H1 (cell line): ENCODE data around the gene ATM. TPM values are rescaled to one million over a fixed set of nuclear protein-coding genes. Genes with fewer than 3 reads are reported as not detected.

Source experiments
- CTCF ChIA-PET: fragments of 300-600 bp; sonication (Branson Sonifier 250); formaldehyde crosslinking; loops from one replicate; lab custom pipeline; 2021; ENCODE audit not compliant: partially characterized antibody; lab: Charles Lee
- POLR2A ChIA-PET: fragments of 300-600 bp; sonication (Branson Sonifier 250); formaldehyde crosslinking; loops from one replicate; lab custom pipeline; 2021; ENCODE audit warnings: inconsistent platforms; ENCODE audit not compliant: partially characterized antibody; lab: Charles Lee
- DNase-seq, 2 experiments: peaks; one replicate each; pipeline versions ENCODE4 v3.0.0 to v3.0.0-alpha.2; 2010 to 2022; ENCODE audit warnings: low spot score in 2 of 2, low read depth in 1 of 2, mixed read lengths in 1 of 2
- FAIRE-seq: peaks from 2 replicates; lab custom pipeline; 2011; peaks lifted over from hg19 to GRCh38; lab: Jason Lieb, UNC
- H2AFZ ChIP-seq: 2 replicates; pipeline ENCODE4 v1.8.1; 2012; ENCODE audit warnings: low read length, inconsistent platforms
- H2AK5ac ChIP-seq: 2 replicates; pipeline ENCODE4 v1.6.1; 2013; ENCODE audit warnings: low read depth, low read length
- H2BK120ac ChIP-seq: replicated peaks from 2 replicates; pipeline ENCODE3; 2013; ENCODE audit warnings: low read depth, low read length, inconsistent platforms
- H2BK12ac ChIP-seq: 2 replicates; pipeline ENCODE4 v1.6.1; 2013; ENCODE audit warnings: low read depth, low read length
- H2BK15ac ChIP-seq: 2 replicates; pipeline ENCODE4 v1.6.1; 2013; ENCODE audit warnings: low read length
- H2BK20ac ChIP-seq: 2 replicates; pipeline ENCODE4 v1.6.1; 2013; ENCODE audit warnings: low read length
- H2BK5ac ChIP-seq: 2 replicates; pipeline ENCODE4 v1.6.1; 2013; ENCODE audit warnings: low read depth, low read length
- H3K14ac ChIP-seq: 2 replicates; pipeline ENCODE4 v1.6.1; 2013; ENCODE audit warnings: inconsistent platforms; ENCODE audit not compliant: insufficient read length
- H3K18ac ChIP-seq: 2 replicates; pipeline ENCODE4 v1.6.1; 2013; ENCODE audit warnings: low read length; ENCODE audit errors: extremely low read depth
- H3K23ac ChIP-seq: 2 replicates; pipeline ENCODE4 v1.6.1; 2013; ENCODE audit warnings: inconsistent platforms; ENCODE audit not compliant: insufficient read length
- H3K23me2 ChIP-seq: 2 replicates; pipeline ENCODE4 v1.6.1; 2013; ENCODE audit warnings: low read depth, low read length
- H3K27ac ChIP-seq: 2 replicates; pipeline ENCODE4 v1.6.1; 2011; ENCODE audit warnings: low read depth, low read length, inconsistent platforms
- H3K27me3 ChIP-seq, 4 experiments: replicated peaks in 1 of 4; 1 replicate in 1 of 4; 2 replicates in 3 of 4; pipeline versions ENCODE4 v1.6.1 to v1.8.1; 2011 to 2013; ENCODE audit warnings: low read length in 3 of 4, mild to moderate bottlenecking in 3 of 4, inconsistent platforms in 2 of 4, mixed read lengths in 2 of 4, moderate library complexity in 1 of 4; ENCODE audit not compliant: control insufficient read depth in 3 of 4, insufficient read depth in 3 of 4; ENCODE audit errors: extremely low read depth in 1 of 4
- H3K36me3 ChIP-seq, 4 experiments: 2 replicates each; pipeline versions ENCODE4 v1.6.1 to v1.8.1; 2011 to 2013; ENCODE audit warnings: mild to moderate bottlenecking in 4 of 4, low read length in 3 of 4, moderate library complexity in 2 of 4, control low read depth in 1 of 4, inconsistent platforms in 1 of 4; ENCODE audit not compliant: insufficient read depth in 4 of 4, control insufficient read depth in 2 of 4
- H3K4ac ChIP-seq: replicated peaks from 2 replicates; pipeline ENCODE3; 2013; ENCODE audit warnings: low read length, low read depth, mixed read lengths, inconsistent platforms; ENCODE audit not compliant: insufficient read length
- H3K4me1 ChIP-seq, 4 experiments: replicated peaks in 1 of 4; 1 replicate in 1 of 4; 2 replicates in 3 of 4; pipeline versions ENCODE4 v1.6.1 to v1.8.1; 2011 to 2013; ENCODE audit warnings: low read length in 3 of 4, inconsistent platforms in 2 of 4, mixed read lengths in 1 of 4; ENCODE audit not compliant: insufficient read depth in 4 of 4, control insufficient read depth in 3 of 4
- H3K4me2 ChIP-seq, 2 experiments: 2 replicates each; pipeline versions ENCODE4 v1.6.1 to v1.8.1; 2011 to 2013; ENCODE audit warnings: low read depth in 2 of 2, low read length in 2 of 2, control low read depth in 1 of 2, inconsistent platforms in 1 of 2, mild to moderate bottlenecking in 1 of 2; ENCODE audit not compliant: insufficient read depth in 1 of 2
- H3K4me3 ChIP-seq, 4 experiments: fragments of 200-600, 300-600 bp in 1 of 4; sonication (generic), shearing (Covaris generic), sonication (Bioruptor Twin) in 1 of 4; 2 replicates each; pipeline versions ENCODE4 v1.5.1 to v1.8.1; 2011 to 2016; ENCODE audit warnings: low read length in 4 of 4, low read depth in 3 of 4, control low read depth in 2 of 4, inconsistent platforms in 2 of 4, mild to moderate bottlenecking in 2 of 4, mixed read lengths in 1 of 4, moderate library complexity in 1 of 4; ENCODE audit not compliant: insufficient read depth in 2 of 4; ENCODE audit errors: extremely low read depth in 1 of 4
- H3K56ac ChIP-seq: replicated peaks from 2 replicates; pipeline ENCODE3; 2013; ENCODE audit warnings: low read depth, mild to moderate bottlenecking, mixed read lengths, low read length, inconsistent platforms; ENCODE audit not compliant: insufficient read length
- H3K79me1 ChIP-seq: 2 replicates; pipeline ENCODE4 v1.6.1; 2013; ENCODE audit warnings: low read depth, low read length, control low read depth
- H3K79me2 ChIP-seq, 2 experiments: 2 replicates each; pipeline versions ENCODE4 v1.6.1 to v1.8.1; 2012 to 2013; ENCODE audit warnings: low read length in 2 of 2, mild to moderate bottlenecking in 2 of 2, inconsistent platforms in 1 of 2; ENCODE audit not compliant: insufficient read depth in 2 of 2, control insufficient read depth in 1 of 2
- H3K9ac ChIP-seq, 4 experiments: replicated peaks in 1 of 4; 1 replicate in 1 of 4; 2 replicates in 3 of 4; pipeline versions ENCODE4 v1.6.1 to v1.8.1; 2011 to 2013; ENCODE audit warnings: low read depth in 3 of 4, low read length in 3 of 4, control low read depth in 2 of 4, mild to moderate bottlenecking in 2 of 4, moderate library complexity in 2 of 4, inconsistent platforms in 1 of 4; ENCODE audit errors: extremely low read depth in 1 of 4
- H3K9me3 ChIP-seq, 2 experiments: 2 replicates each; pipeline versions ENCODE4 v1.6.1 to v1.8.1; 2012 to 2013; ENCODE audit warnings: mild to moderate bottlenecking in 2 of 2, moderate library complexity in 2 of 2, control low read depth in 1 of 2, inconsistent platforms in 1 of 2, low read depth in 1 of 2, low read length in 1 of 2, mixed read lengths in 1 of 2; ENCODE audit not compliant: insufficient read depth in 2 of 2
- H4K20me1 ChIP-seq, 2 experiments: replicated peaks in 1 of 2; 2 replicates each; pipeline versions ENCODE3 to v1.8.1; 2011 to 2013; ENCODE audit warnings: inconsistent platforms in 2 of 2, low read length in 2 of 2, mild to moderate bottlenecking in 1 of 2; ENCODE audit not compliant: insufficient read depth in 2 of 2, control insufficient read depth in 1 of 2
- H4K5ac ChIP-seq: 2 replicates; pipeline ENCODE4 v1.6.1; 2013; ENCODE audit warnings: low read length, low read depth, mixed read lengths, inconsistent platforms; ENCODE audit not compliant: insufficient read length
- H4K8ac ChIP-seq: 2 replicates; pipeline ENCODE4 v1.8.0; 2013; ENCODE audit warnings: mild to moderate bottlenecking, moderate library complexity, low read length, inconsistent platforms; ENCODE audit not compliant: insufficient read depth; ENCODE audit errors: extremely low read depth
- H4K91ac ChIP-seq: replicated peaks from 2 replicates; pipeline ENCODE3; 2013; ENCODE audit warnings: low read length, mixed read lengths, inconsistent platforms; ENCODE audit not compliant: insufficient read length
- CBX8 ChIP-seq: fragments of 300-800, 300-1000 bp; sonication (generic); IDR thresholded peaks from 2 replicates; pipeline ENCODE4 v1.7.1; 2016; ENCODE audit warnings: low read depth, low read length, borderline replicate concordance
- GABPA ChIP-seq: IDR thresholded peaks from 2 replicates; pipeline ENCODE4 v1.6.1; 2011; ENCODE audit warnings: mild to moderate bottlenecking, low read length, moderate library complexity, borderline replicate concordance; ENCODE audit not compliant: insufficient read depth
- HDAC6 ChIP-seq: IDR thresholded peaks from one replicate; pipeline ENCODE4 v1.7.1; 2012; ENCODE audit warnings: low read depth, mild to moderate bottlenecking, inconsistent platforms, low read length, moderate library complexity
- JUN ChIP-seq: IDR thresholded peaks from 2 replicates; pipeline ENCODE4 v1.6.1; 2011; ENCODE audit warnings: low read depth, mild to moderate bottlenecking, improper control_type of control experiment, low read length
- KDM1A ChIP-seq: fragments of 200-600, 300-600 bp; sonication (generic); IDR thresholded peaks from 2 replicates; pipeline ENCODE4 v1.7.1; 2016; ENCODE audit warnings: mild to moderate bottlenecking, low read length, borderline replicate concordance
- MAFK ChIP-seq: IDR thresholded peaks from 2 replicates; pipeline ENCODE4 v1.6.1; 2012; ENCODE audit warnings: low read depth, mild to moderate bottlenecking, improper control_type of control experiment, low read length
- NRF1 ChIP-seq: IDR thresholded peaks from 2 replicates; pipeline ENCODE4 v1.6.1; 2011; ENCODE audit warnings: mild to moderate bottlenecking, low read depth, low read length, improper control_type of control experiment
- POLR2A ChIP-seq, 2 experiments: IDR thresholded peaks; 1 replicate in 1 of 2; 2 replicates in 1 of 2; pipeline ENCODE4 v1.6.1; 2011; ENCODE audit warnings: low read depth in 2 of 2, low read length in 2 of 2, mild to moderate bottlenecking in 2 of 2; ENCODE audit errors: control extremely low read depth in 1 of 2
- POLR2AphosphoS5 ChIP-seq: IDR thresholded peaks from 2 replicates; pipeline ENCODE4 v1.6.1; 2011; ENCODE audit warnings: low read depth, low read length
- RAD21 ChIP-seq, 2 experiments: IDR thresholded peaks in 1 of 2; conservative IDR thresholded peaks in 1 of 2; 2 replicates each; pipeline ENCODE4 v1.6.1; 2011; ENCODE audit warnings: low read depth in 2 of 2, low read length in 2 of 2, improper control_type of control experiment in 1 of 2, inconsistent platforms in 1 of 2, mild to moderate bottlenecking in 1 of 2, moderate library complexity in 1 of 2
- RBBP5 ChIP-seq: IDR thresholded peaks from 2 replicates; pipeline ENCODE4 v1.7.1; 2012; ENCODE audit warnings: low read depth, mild to moderate bottlenecking, inconsistent platforms, low read length, moderate library complexity, borderline replicate concordance
- SP1 ChIP-seq: IDR thresholded peaks from 2 replicates; pipeline ENCODE4 v1.6.1; 2011; ENCODE audit warnings: low read depth, low read length
- SUZ12 ChIP-seq: fragments of 200-600 bp; sonication (generic); IDR thresholded peaks from 2 replicates; pipeline ENCODE4 v1.6.1; 2012; ENCODE audit warnings: mild to moderate bottlenecking, inconsistent platforms, low read length, moderate library complexity, mixed read lengths
- ZNF274 ChIP-seq: IDR thresholded peaks from 2 replicates; pipeline ENCODE4 v1.7.0; 2012; ENCODE audit warnings: low read length, borderline replicate concordance; ENCODE audit errors: extremely low read depth
- WGBS, 2 experiments: shearing (Covaris generic) in 1 of 2; methylation state at CpG; one replicate each; pipeline versions ENCODE4 v1.1.6 to v1.1.7; 2013 to 2015; ENCODE audit warnings: low lambda C conversion rate in 2 of 2, mixed read lengths in 2 of 2, inconsistent platforms in 1 of 2, low coverage in 1 of 2, missing lambda C conversion rate in 1 of 2; ENCODE audit not compliant: insufficient replicate concordance in 2 of 2, insufficient coverage in 1 of 2, insufficient read length in 1 of 2; ENCODE audit errors: extremely low coverage in 1 of 2, missing lambda C conversion rate in 1 of 2; 5-methylcytosine and 5-hydroxymethylcytosine counted together
- polyA plus RNA-seq, 7 experiments: library from polyadenylated mRNA; depleted of rRNA in 3 of 7; stranded (reverse) in 5 of 7; unstranded in 2 of 7; fragments of >200 nt in 5 of 7; fragments of 200-250 nt in 2 of 7; gene quantifications; 1 replicate in 5 of 7; 2 replicates in 1 of 7; 4 replicates in 1 of 7; pipeline versions ENCODE4 v1.2.1 to v1.2.3, GENCODE V29; 2011 to 2013; ENCODE audit warnings: missing spikeins in 2 of 7, mixed read lengths in 2 of 7
- total RNA-seq: library from RNA; stranded (reverse); fragmentation: NEBNext Ultra II Directional; extraction: Animal tissue kit (Norgen Biotek cat#: 25700); gene quantifications from 2 replicates; pipeline ENCODE4 v1.2.1, GENCODE V29; 2021

Gene ATM
- total and polyA plus RNA-seq, 2 of the 8 experiments (the other 6 are each of a cell fraction or from before 2014, with no cell fraction given): 14.9 to 55.4 TPM

- H2BK5ac ChIP-seq: no peak overlapping the region
- FAIRE-seq: no peak
- H3K14ac ChIP-seq: no peak overlapping the region
- ChIA-PET POLR2A (interaction anchor here (0.8 to 3.3 kb wide), 5 partner anchors 9 to 24 kb away, joined by 4 to 17 read pairs (median 7); partner anchors contain the start of genes ATM and NPAT), CTCF (interaction anchor here (1.1 to 1.4 kb wide), 2 partner anchors 11 to 25 kb away, joined by 4 to 6 read pairs; no protein-coding TSS in a partner anchor)
- H3K9ac ChIP-seq: no peak overlapping the region
- no peaks in the 10 kb centered on the region for H3K9me3 ChIP-seq
- peaks cover 3 to 13% of the 10 kb centered on the region in 2 experiments for H4K20me1 ChIP-seq
- H3K27ac ChIP-seq: no peak overlapping the region
- H2BK12ac ChIP-seq: no peak overlapping the region
- no peak overlapping the region for H2BK20ac ChIP-seq
- H4K8ac ChIP-seq: peak overlapping the region; percentile 66; the same call in 1 of the 2 replicates
- WGBS, 2 experiments: 91% methylated on average over 6 of the region's 6 CpGs; no CpG with 5 or more reads in 1 of the 2 experiments
- H3K79me2 ChIP-seq: peaks cover 3 to 89% of the 10 kb centered on the region in 2 experiments; a peak in 3 of 4 replicates
- H2AFZ ChIP-seq: no peak overlapping the region
- H3K4ac ChIP-seq: no peak overlapping the region
- H3K79me1 ChIP-seq: peaks cover 12% of the 10 kb centered on the region; the same call in 1 of the 2 replicates
- no peak overlapping the region for H2AK5ac ChIP-seq
- H3K27me3 ChIP-seq: no peaks in the 10 kb centered on the region
- H3K18ac ChIP-seq: no peak overlapping the region
- no peak overlapping the region for H3K23ac ChIP-seq
- H2BK120ac ChIP-seq: no peak overlapping the region
- no peak overlapping the region for H3K4me3 ChIP-seq
- H3K4me1 ChIP-seq: no peaks in the 10 kb centered on the region; a peak in 1 of 7 replicates
- DNase-seq: no peak
- no peaks in the 10 kb centered on the region for H3K23me2 ChIP-seq
- no peak overlapping the region for H3K4me2 ChIP-seq
- no peak overlapping the region for H2BK15ac ChIP-seq
- peak overlapping the region; percentile 31 for H4K5ac ChIP-seq
- H3K36me3 ChIP-seq: peaks cover 0 to 43% (median 9%) of the 10 kb centered on the region in 4 experiments; a peak in 6 of 8 replicates
- no peak overlapping the region for H3K56ac ChIP-seq
- H4K91ac ChIP-seq: no peak overlapping the region
- TF ChIP-seq POLR2A (IDR thresholded peaks at IDR 0.05; ENCODE audit: control extremely low read depth in 1 of 2, low read depth in 2 of 2, low read length in 2 of 2): no peak
- no peak for TF ChIP-seq SUZ12
- TF ChIP-seq GABPA: no peak
- TF ChIP-seq KDM1A: no peak
- no peak for TF ChIP-seq JUN
- TF ChIP-seq MAFK: no peak
- no peak for TF ChIP-seq ZNF274
- no peak for TF ChIP-seq CBX8
- TF ChIP-seq POLR2AphosphoS5: no peak
- no peak for TF ChIP-seq RAD21 (IDR thresholded peaks at IDR 0.05 in 1 of 2, conservative IDR thresholded peaks at IDR 0.05 in 1 of 2; ENCODE audit: low read depth in 2 of 2, low read length in 2 of 2)
- TF ChIP-seq HDAC6: no peak
- TF ChIP-seq SP1: no peak
- TF ChIP-seq RBBP5: no peak
- no peak for TF ChIP-seq NRF1
Measured at GRCh38 chr11:108206171-108206570, 16.7 kb upstream of the ATM start.
